ENCODE measurements around the gene CHST1.

The CHST1 gene

DNA sequence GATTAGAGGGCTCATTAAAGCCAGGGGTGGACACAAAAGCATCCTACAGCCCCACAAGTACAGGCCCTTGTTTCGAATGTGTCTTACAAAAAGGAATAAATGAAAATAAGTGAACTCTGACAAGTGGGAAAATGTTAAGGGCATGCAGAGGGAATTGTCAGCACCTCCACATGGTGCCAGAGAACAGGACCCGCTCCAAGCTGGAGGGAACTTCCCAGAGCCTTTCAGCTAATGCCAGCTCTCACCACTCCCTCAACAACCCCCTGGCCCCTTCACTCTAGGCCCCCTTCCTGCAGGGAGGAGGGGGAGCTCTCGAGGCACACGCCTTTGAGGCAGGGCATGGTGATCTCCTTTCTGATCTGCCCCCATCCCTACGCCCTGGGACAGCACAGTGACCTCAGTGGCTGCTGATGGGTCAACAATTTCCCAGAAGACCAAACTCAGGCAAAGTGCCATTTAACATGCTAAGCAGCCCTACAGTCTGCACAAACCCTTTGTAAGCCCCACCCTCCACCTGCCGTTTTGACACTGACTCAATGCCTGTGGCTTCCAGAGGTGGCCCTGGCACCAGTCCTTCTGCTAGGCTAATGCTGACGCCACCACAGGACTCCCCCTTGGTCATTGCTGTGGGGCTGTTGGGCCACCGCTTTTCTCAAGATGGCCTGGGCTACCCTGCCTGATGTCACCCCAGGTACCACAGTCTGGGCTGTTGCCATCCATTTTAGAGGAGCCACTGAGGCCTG lies 12.5 kb upstream of the CHST1 start:
- Histone ChIP-seq H3K36me3 (ENCODE audit: insufficient read depth) (no peaks in the 10 kb centered on the region), H3K79me2 (ENCODE audit: insufficient read depth, low read depth) (no peaks in the 10 kb centered on the region), H3K4me3 (IDR thresholded peaks at IDR 0.05; ENCODE audit: insufficient read depth, low read depth, low read length) (no peak overlapping the region), H3K27ac (no peak overlapping the region), H4K20me1 (ENCODE audit: insufficient read depth) (no peaks in the 10 kb centered on the region), H3K4me2 (no peak overlapping the region), H3K4me1 (ENCODE audit: low read depth, poor library complexity, severe bottlenecking) (peaks cover 6% of the 10 kb centered on the region), H2AFZ (ENCODE audit: low read depth) (no peak overlapping the region), H3K27me3 (ENCODE audit: insufficient read depth, low read depth) (no peaks in the 10 kb centered on the region), H3K9ac (no peak overlapping the region)
- no peak for TF ChIP-seq CTCF (conservative IDR thresholded peaks at IDR 0.05; ENCODE audit: low read depth, low read length)

- no peaks in the 10 kb centered on the region for H3K36me3 ChIP-seq (ENCODE audit: insufficient read depth)
- H4K20me1 ChIP-seq (ENCODE audit: insufficient read depth), result no peaks in the 10 kb centered on the region
- H3K4me2 ChIP-seq, result no peak overlapping the region
- no peak overlapping the region for H3K4me3 ChIP-seq (IDR thresholded peaks at IDR 0.05; ENCODE audit: insufficient read depth, low read depth, low read length)
- TF ChIP-seq CTCF (conservative IDR thresholded peaks at IDR 0.05; ENCODE audit: low read depth, low read length), result no peak
- no peak overlapping the region for H3K9ac ChIP-seq
- no peak overlapping the region for H2AFZ ChIP-seq (ENCODE audit: low read depth)
- H3K27ac ChIP-seq, result no peak overlapping the region
- H3K79me2 ChIP-seq (ENCODE audit: insufficient read depth, low read depth), result no peaks in the 10 kb centered on the region
- H3K4me1 ChIP-seq (ENCODE audit: low read depth, poor library complexity, severe bottlenecking), result peaks cover 6% of the 10 kb centered on the region
- no peaks in the 10 kb centered on the region for H3K27me3 ChIP-seq (ENCODE audit: insufficient read depth, low read depth)
Measured at GRCh38 chr11:45676522-45677095, 11.2 kb upstream of the CHST1 start.

DNA sequence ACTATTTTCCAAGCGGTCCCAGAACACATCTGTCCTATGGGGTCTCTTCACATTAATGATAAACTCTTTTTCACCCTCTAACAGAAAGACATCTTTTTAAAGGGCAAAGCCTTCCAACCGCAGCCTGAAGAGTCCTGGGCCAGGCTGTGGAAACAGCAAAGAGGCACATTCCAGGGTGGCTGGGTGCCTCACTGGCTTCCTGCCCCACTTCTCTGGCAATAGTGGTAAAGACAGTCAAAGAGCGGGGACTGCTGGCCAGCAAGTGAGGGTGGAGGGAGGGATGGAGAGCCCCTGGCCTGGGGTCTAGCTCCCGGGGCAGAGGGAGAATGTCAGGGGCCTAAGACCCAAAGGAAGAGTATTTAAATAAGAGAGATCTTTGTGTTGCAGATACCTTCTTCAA lies 10.2 kb upstream of the CHST1 start:
- H4K20me1 ChIP-seq (ENCODE audit: insufficient read depth), result no peaks in the 10 kb centered on the region
- H2AFZ ChIP-seq (ENCODE audit: low read depth), result no peak overlapping the region
- H3K4me3 ChIP-seq (IDR thresholded peaks at IDR 0.05; ENCODE audit: insufficient read depth, low read depth, low read length), result no peak overlapping the region
- no peak for TF ChIP-seq CTCF (conservative IDR thresholded peaks at IDR 0.05; ENCODE audit: low read depth, low read length)
- H3K27me3 ChIP-seq (ENCODE audit: insufficient read depth, low read depth), result no peaks in the 10 kb centered on the region
- no peaks in the 10 kb centered on the region for H3K79me2 ChIP-seq (ENCODE audit: insufficient read depth, low read depth)
- H3K36me3 ChIP-seq (ENCODE audit: insufficient read depth), result no peaks in the 10 kb centered on the region
- H3K4me2 ChIP-seq, result no peak overlapping the region
- H3K27ac ChIP-seq, result no peak overlapping the region
- no peak overlapping the region for H3K9ac ChIP-seq
- peaks cover 6% of the 10 kb centered on the region for H3K4me1 ChIP-seq (ENCODE audit: low read depth, poor library complexity, severe bottlenecking)

GRCh38 chr11:45674481-45675190 lies 9.2 kb upstream of the CHST1 start:
- Histone ChIP-seq H3K4me2 (no peak overlapping the region), H3K27me3 (ENCODE audit: insufficient read depth, low read depth) (no peaks in the 10 kb centered on the region), H3K79me2 (ENCODE audit: insufficient read depth, low read depth) (no peaks in the 10 kb centered on the region), H3K4me3 (IDR thresholded peaks at IDR 0.05; ENCODE audit: insufficient read depth, low read depth, low read length) (no peak overlapping the region), H4K20me1 (ENCODE audit: insufficient read depth) (no peaks in the 10 kb centered on the region), H3K9ac (no peak overlapping the region), H3K4me1 (ENCODE audit: low read depth, poor library complexity, severe bottlenecking) (peaks cover 6% of the 10 kb centered on the region), H3K27ac (no peak overlapping the region), H2AFZ (ENCODE audit: low read depth) (no peak overlapping the region), H3K36me3 (ENCODE audit: insufficient read depth) (no peaks in the 10 kb centered on the region)
- TF ChIP-seq CTCF (conservative IDR thresholded peaks at IDR 0.05; ENCODE audit: low read depth, low read length), result no peak

Measured in KMS-11 (cell line).